Pancreas (tissue), 10 donors: ENCODE measurements around the gene THAP8. TPM values are rescaled to one million over a fixed set of nuclear protein-coding genes. Genes with fewer than 3 reads are reported as not detected.

Source experiments
- ATAC-seq, 4 donors: fragments of 200-7000 bp; cut with Tn5 transposase; one replicate each; pipeline versions ENCODE4 v1.8.0 to v1.9.1; 2020; ENCODE audit warnings: mild to moderate bottlenecking in 4 of 4, moderate library complexity in 4 of 4
- DNase-seq, 6 donors: peaks; one replicate each; pipeline ENCODE4 v3.0.0-alpha.2; 2020
- FAIRE-seq: peaks from 2 replicates; lab custom pipeline; 2012; peaks lifted over from hg19 to GRCh38; lab: Jason Lieb, UNC
- H3K27ac ChIP-seq, 4 donors: fragments of 200-600 bp; sonication (generic); 1 replicate in 3 of 4; 2 replicates in 1 of 4; pipeline versions ENCODE4 v1.5.0 to v1.8.0; 2020
- H3K27me3 ChIP-seq, 4 donors: fragments of 200-600 bp; one replicate each; pipeline ENCODE4 v1.8.0; 2021
- H3K36me3 ChIP-seq, 3 donors: fragments of 200-600 bp; sonication (generic) in 1 of 3; one replicate each; pipeline versions ENCODE4 v1.5.0 to v1.8.0; 2020 to 2021
- H3K4me1 ChIP-seq, 3 donors: fragments of 200-600 bp; one replicate each; pipeline ENCODE4 v1.8.0; 2021
- H3K4me3 ChIP-seq, 4 donors: fragments of 200-600 bp; sonication (generic) in 2 of 4; one replicate each; pipeline versions ENCODE4 v1.5.0 to v1.8.0; 2020 to 2021
- H3K9me3 ChIP-seq, 4 donors: fragments of 200-600 bp; one replicate each; pipeline ENCODE4 v1.8.0; 2021
- CTCF ChIP-seq, 4 donors: fragments of 200-600 bp; sonication (generic) in 3 of 4; IDR thresholded peaks; one replicate each; pipeline versions ENCODE4 v1.5.0 to v1.8.0; 2021; ENCODE audit warnings: antibody characterized with exemption in 4 of 4
- WGBS, 2 donors: extraction: QIAGEN DNeasy Blood & Tissue Kit; methylation state at CpG; one replicate each; pipeline ENCODE4 v1.1.7; 2013; 5-methylcytosine and 5-hydroxymethylcytosine counted together
- intact Hi-C, 3 donors: fragments of 100-400 bp; cut with DNase I; formaldehyde crosslinking; loops; one replicate each; pipeline versions ENCODE4 v1.11.1 to v1.14.2; 2022
- polyA plus RNA-seq, 2 donors: library from polyadenylated mRNA; stranded (reverse); fragments of 200-250 nt; gene quantifications; one replicate each; pipeline ENCODE4 v1.2.3, GENCODE V29; 2013
- total RNA-seq, 6 donors: library from RNA; stranded (reverse); fragmentation: NEBNext Ultra II Directional in 4 of 6; extraction: Animal tissue kit (Norgen Biotek cat#: 25700) in 4 of 6; gene quantifications; one replicate each; pipeline versions ENCODE4 v1.2.1 to v1.2.4, GENCODE V29; 2021 to 2023
- donor health status: healthy with polysubstance abuse.
- donor health status: DM: no; HTN: no; CAD: no; lungs with moderate emphysema.
- donor health status: DM: no; HTN: no; CAD: no.
- donor health status: control.
- donor health status: control.
- donor health status: Bipolar disorder and iron deficiency.
- donor health status: DM: yes; HTN: yes; CAD: no.
- donor health status: DM: no; HTN: no; CAD: no.
- donor health status: DM: no; HTN: no; CAD: no.
- donor health status: DM: yes; HTN: yes; CAD: no.

The THAP8 gene
- total and polyA plus RNA-seq, 8 donors = 0.88 to 3.2 (median 2.3) TPM

DNA sequence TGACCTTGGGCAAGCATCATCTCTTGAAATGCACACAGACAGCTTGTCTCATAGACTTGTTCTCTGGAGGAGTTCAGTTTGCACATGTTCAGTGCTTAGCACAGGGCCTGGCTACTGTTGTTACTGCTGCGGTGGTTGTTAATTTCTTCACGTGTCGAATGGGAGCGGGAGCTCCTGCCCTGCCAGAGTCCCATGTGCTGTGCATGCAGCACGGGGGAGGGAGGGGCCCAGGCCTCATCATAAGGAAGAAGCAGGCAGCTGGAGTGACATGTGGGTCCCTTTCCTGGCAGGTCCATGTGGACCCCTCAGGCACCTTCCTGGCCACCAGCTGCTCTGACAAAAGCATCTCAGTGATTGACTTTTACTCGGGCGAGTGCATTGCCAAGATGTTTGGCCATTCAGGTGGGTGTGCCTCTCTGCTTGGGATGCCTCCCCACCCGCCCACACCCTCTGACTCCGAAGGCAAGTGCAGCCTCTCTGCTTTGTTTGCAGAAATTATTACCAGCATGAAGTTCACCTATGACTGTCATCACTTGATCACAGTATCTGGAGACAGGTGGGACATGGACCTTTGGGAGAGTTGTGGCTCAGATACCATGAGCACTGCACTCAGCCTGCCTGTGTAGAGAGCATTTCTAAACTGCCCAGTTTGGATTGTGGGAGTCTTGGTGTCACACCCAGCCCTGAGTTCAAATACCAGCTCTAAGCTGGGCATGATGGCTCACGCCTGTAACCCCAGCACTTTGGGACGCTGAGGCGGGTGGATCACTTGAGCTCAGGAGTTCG, 37.0 kb upstream of the THAP8 start:
- 82 to 92% methylated on average over 13 of the region's 13 CpGs for WGBS, 2 donors
- no peak overlapping the region for H3K27ac ChIP-seq
- no peak for DNase-seq
- H3K9me3 ChIP-seq = no peaks in the 10 kb centered on the region
- intact Hi-C loops = no loop called here
- H3K4me3 ChIP-seq = no peak overlapping the region
- no peak for FAIRE-seq
- no peaks in the 10 kb centered on the region for H3K36me3 ChIP-seq
- no peak for TF ChIP-seq CTCF (IDR thresholded peaks at IDR 0.05)
- no peak for ATAC-seq
- no peaks in the 10 kb centered on the region for H3K27me3 ChIP-seq
- H3K4me1 ChIP-seq = no peaks in the 10 kb centered on the region

GRCh38 chr19:36089847-36090246, 35.8 kb upstream of the THAP8 start:
- intact Hi-C loops = no loop called here

DNA sequence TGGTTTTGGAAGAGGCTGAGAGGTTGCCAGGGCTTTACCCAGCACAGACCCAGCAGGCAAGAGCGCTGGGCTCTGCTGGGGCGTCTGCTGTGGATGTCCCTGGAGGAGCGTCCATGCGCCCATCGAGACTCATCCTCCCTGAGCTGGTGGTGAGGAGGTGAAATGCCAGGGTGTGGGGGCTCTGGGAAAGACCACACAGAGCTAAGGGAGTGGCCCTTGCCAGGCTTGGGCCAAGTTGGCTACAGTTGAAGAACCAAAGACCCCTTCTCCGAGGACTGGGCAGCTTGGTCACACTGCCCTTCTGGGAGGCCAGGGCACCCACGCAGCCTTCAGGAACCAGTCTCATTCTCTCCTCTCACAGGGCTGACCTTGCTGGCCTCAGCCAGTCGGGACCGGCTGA, 32.2 kb upstream of the THAP8 start:
- Histone ChIP-seq H3K4me1 (no peaks in the 10 kb centered on the region), H3K36me3 (no peaks in the 10 kb centered on the region), H3K9me3 (no peaks in the 10 kb centered on the region), H3K27ac (no peak overlapping the region), H3K4me3 (no peak overlapping the region), H3K27me3 (no peaks in the 10 kb centered on the region)
- FAIRE-seq = no peak
- no peak for DNase-seq
- no peak for ATAC-seq
- TF ChIP-seq CTCF (IDR thresholded peaks at IDR 0.05) = no peak
- intact Hi-C loops = no loop called here
- WGBS, 2 donors = 94 to 96% methylated on average over 9 of the region's 9 CpGs

More at GRCh38 chr19:36089847-36090246, 35.8 kb upstream of the THAP8 start:
- no peak for FAIRE-seq
- Histone ChIP-seq H3K27me3 (no peaks in the 10 kb centered on the region), H3K36me3 (no peaks in the 10 kb centered on the region), H3K4me1 (no peaks in the 10 kb centered on the region), H3K9me3 (no peaks in the 10 kb centered on the region), H3K4me3 (no peak overlapping the region), H3K27ac (no peak overlapping the region)
- ATAC-seq = no peak
- WGBS, 2 donors = 94% methylated on average over 5 of the region's 5 CpGs
- TF ChIP-seq CTCF (IDR thresholded peaks at IDR 0.05) = no peak
- DNase-seq = no peak

DNA sequence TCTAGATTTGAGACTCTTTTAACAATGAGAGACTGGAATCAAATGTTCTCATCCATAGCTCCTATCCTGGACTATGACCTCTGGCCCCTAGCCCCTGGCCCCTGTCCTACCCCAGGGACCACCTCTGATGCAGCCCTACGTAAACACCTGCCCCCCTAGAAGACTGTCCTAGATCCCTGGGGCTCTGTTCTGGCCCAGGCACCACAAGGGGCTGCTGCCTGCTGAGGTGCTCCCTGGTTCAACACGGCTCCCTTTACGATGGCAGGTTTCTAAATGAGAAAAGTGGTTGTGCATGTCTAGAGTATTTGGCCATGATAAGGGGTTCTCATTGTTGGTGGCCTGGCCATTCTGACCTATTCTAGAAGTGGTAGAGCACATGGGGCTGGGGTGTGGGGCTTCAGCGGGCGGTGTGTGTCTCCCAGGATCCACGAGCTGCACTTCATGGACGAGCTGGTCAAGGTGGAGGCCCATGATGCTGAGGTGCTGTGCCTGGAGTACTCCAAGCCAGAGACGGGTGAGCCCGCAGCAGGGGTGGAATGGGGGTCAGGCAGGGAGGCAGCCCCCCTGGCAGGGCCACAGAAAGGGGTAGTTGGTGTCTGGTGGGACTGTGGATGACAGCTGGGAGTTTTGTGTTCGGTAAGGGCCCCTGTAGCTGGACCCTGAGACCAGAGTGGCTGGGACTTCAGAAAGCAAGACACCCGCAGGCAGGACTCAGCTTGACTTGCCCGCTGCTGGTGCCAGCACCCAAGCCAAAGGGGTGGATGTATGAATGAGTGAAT, 30.3 kb upstream of the THAP8 start:
- no peak for FAIRE-seq
- WGBS, 2 donors = 91 to 96% methylated on average over 12 of the region's 12 CpGs

More for the DNA sequence above, 30.3 kb upstream of the THAP8 start:
- Histone ChIP-seq H3K27me3 (no peaks in the 10 kb centered on the region), H3K9me3 (no peaks in the 10 kb centered on the region), H3K4me1 (no peaks in the 10 kb centered on the region), H3K36me3 (no peaks in the 10 kb centered on the region), H3K27ac (no peak overlapping the region), H3K4me3 (no peak overlapping the region)
- no peak for TF ChIP-seq CTCF (IDR thresholded peaks at IDR 0.05)
- ATAC-seq (no peak), DNase-seq (no peak)
- intact Hi-C loops = no loop called here
